Activated gamma-delta T cell (primary cell): ENCODE results near the gene KLHL3.

Experiments used
- DNase-seq: peaks from one replicate; lab custom pipeline; 2025; lab: John Stamatoyannopoulos, UW

KLHL3 gene

DNA sequence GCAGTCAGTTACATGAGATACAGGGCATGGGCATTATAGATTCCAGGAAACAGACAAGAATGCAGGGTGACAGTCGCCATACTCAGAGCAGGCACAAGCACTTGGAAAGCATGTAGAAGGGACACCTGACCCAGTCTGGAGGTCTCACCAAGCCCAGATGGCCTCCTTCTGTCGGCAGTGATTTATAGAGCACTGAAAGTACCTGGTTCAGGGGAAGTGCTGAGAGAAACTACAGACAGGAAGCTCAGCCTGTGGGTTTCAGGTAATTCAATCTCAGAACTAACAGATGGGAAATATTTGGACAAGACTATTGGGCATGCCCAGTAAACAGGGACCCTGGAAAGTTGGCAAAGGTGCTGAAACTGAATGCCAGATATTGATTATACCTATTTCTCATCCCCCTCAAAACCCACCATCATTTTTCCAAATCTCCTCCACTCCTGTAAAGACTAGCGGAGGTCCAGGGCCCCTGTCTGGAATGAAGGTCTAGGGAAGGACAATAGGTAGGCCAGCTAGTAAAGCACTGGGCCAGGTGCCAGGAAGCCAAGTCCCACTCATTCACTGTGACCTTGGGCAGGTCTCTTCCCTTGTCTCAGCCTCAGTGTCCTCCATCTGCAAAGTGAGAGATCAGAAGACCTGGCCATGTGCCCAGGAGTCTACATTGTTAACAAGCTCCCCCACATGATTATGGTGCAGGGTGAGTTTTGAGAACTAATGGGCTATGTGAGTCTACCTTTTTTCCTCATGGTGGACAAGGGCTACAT, 26.9 kb downstream of the KLHL3 start:
- DNase-seq: no peak

DNA sequence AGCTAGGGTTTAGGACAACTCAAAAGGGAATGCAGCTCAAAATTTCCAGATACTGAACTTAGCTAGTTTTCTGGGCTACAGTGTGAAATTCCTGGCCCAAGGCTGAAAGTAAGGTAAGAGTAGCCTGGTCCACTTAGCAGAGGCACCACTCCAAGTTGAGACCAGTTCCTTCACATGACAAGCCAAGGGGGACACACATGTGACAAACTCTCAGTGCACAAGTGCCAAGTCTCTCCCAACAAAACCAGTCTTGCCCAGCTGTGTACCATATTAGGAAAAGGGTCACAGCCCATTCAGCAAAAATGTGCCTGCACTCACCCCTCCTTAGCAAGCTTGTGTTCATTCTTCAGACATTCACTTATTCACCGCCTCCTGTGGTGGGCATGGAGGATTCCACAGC, 27.8 kb downstream of the KLHL3 start:
- DNase-seq: no peak

DNA sequence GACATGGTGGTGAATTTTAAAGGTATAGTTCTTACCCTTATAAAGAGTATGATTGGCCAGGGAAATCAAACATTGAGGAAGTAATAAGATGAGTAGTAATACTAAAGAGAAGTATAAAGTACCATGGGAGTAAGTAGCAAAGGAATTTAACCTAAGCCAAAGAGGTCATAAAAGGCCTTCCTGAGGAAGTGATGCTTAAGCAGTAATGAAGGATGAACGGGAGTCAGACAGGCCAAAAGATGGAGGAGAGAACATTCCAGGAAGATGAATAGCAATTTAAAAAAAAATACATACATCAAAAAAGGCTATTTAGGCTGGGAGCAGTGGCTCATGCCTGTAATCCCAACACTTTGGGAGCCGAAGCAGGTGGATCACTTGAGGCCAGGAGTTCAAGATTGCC, 29.0 kb downstream of the KLHL3 start:
- DNase-seq: no peak

DNA sequence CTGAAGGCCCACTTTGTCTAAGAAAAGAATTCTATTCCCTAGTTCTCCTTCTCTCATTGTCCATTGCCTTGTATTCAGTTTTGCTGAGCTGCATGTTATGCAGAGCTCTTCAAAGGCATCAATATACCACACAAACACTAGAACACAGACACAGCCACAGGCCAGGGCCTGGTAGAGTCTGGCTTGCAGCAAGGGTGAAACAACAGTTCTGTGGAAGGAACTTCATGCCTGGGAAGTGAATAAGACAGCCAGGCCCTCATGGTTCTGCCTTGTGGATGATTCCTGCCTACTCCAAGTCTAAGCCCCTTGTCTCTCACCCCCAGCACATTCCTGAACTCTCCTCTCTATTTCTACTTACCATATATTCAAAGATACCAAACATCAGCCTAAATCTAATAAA, 30.8 kb downstream of the KLHL3 start:
- DNase-seq: no peak

DNA sequence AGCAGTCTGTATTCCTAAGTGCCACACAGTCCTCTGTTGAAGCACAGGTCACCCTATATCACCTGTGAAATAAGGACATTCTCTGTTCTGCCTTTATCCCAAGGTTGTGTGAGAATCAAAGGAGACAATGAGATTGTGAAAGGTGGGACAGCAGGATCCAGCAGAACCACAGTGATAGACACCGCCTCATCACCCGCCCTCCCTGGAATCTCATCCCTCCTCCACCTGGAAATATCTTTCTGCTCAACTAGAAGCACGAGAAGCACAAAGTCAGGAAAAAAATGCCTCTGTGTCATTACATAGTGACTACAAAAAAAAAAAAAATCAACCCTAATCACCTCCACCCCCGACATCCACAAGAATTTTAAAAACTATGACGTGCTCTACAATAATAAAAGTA, 32.3 kb downstream of the KLHL3 start:
- no peak for DNase-seq

DNA sequence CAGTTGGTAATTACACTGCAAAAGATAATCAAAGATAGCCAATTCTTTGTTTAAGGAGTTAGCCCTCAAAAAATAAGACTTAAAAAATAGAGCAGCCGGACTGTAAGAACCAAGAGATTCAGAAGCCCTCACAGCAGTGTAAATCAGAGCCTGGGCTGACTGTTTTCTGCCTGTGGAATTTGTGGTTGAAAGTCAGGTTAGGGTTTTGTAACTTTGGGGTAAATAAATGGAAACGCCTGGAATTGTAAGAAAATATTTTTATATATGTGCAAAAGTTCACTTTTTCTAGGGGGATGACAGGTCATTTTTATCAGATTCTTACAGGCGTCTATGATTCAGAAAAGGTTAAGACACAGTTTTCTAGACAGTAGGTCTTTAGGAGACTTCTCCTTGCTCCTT, 35.6 kb downstream of the KLHL3 start:
- no peak for DNase-seq

DNA sequence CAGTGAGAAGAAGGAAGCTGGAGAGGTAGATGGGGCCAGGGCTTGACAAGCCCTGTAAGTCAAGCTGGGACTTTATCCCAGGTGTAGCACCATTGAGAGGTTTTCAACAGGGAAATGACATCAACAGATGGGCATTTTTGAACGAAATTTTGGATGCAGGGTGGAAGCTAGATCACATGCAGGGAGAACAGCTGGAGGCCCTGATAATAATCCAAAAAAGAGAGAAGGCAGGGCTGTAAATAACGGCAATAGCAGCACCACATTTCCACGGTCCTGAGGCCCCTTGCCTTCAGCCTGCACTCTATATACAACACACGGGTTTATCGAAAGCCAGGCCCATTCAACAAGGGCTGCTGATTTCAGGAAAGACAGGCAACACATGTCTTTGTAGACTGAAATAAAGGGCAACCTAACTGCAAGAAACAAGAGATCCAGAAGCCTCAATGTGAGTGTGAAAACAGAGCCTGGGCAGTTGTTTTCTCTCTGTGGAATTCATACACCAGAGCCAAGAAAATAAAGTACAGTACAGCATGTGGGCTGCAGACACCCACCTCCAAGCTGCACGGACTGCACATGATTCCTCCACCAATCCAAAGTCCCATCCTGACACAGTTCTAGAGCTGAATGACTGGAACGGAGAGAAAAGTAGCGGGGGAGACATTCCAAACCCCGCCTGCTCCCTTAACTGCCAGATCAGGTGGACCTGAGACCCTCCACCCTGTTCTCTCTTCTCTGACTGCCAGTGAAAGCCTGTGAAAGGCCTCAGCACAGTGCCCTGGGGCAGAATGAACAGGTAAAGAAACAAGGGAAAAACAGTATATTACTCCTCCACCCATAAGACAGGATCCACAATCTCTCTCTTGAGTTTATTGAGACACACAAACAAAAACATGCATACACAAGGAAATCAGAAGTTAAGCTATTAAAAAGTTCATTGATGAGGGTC, 36.3 kb downstream of the KLHL3 start:
- DNase-seq: no peak

DNA sequence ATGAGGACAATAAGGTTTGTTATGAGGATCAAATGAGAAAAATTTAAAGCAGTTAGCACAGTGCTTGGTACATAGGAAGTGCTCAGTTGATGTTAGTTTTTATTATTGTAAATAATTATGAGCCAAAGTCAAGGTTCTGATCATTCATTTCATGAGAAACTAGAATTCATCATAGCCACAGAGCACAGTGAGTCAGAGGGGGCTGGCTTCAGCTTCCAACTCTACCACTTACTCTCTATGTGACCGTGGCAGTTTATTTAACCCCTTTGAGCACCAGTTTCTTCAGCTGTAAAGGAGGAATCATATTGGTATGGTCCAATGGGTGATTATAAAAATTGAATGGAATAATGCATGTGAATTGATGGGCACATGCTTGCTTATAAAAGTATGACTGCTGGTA, 39.4 kb downstream of the KLHL3 start:
- DNase-seq: no peak

DNA sequence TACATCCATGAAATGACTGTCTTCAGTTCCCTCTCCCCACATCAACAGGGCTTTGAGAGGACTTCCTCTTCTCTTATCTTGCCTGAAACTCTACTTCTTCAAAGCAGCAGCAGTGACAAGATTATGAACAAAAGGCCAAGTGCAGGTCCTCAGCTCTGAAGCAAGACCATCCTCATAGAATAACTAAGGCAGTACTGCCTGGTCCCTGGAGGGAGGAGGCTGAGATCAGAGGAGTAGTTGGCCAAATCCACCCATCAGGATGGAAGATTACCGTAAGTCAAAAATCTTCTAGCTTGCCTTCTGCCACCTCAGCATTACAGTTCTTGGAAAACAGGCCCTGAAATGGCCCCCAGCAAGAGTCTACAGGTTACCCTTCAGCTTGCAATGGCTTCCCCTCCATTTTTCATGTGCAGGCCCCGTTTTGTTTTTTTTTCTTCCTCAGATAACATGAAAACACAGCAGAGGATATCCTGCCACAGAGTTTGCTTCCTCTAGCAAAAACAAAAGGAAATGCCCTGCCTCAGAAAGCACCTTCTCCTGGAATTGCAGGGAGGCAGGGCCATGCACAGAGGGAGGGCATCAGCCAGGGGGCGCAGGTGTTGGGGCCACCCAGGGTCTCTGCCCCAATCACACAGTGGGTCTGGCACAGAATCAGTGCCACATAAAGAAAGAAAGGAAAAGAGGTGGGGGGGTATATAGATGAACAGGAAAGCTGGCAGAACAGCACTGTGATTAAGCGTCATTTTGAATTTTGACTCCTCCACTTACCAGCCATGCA, 40.0 kb downstream of the KLHL3 start:
- no peak for DNase-seq

DNA sequence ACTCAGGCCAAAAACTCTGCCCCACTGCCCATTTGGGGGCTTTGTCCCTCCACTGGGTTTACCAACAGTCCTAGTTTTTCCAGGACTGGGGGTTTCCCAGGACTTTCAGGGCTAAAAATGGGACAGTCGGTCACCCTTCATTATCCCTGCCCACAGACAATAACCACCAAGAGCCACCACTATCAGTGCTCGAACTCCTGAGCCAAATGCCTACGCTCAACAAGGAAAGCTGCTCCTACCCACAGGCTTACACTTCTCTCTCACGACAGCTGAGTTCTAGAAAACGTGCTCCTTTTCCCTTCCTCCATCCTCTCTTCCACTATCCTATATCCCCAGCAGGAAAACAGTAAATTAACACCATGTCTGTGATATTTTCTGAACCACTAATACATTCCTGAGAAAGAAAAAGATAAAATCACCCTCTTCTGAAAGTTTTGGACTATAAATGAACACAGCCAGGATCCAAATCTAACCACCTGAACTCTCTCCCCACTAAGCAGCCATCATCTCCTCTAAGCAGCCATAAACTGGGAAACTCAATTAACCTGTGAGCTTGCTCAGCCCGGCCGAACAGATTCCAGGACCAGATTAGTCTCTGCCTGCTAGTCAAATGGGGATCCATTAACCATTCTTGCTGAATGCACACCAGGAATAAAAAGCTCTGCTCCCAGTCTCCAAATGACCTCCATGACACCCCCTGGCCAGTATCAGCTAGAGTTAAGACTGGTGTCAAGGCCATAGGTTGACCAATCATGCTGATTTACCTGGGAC, 41.8 kb downstream of the KLHL3 start:
- no peak for DNase-seq

DNA sequence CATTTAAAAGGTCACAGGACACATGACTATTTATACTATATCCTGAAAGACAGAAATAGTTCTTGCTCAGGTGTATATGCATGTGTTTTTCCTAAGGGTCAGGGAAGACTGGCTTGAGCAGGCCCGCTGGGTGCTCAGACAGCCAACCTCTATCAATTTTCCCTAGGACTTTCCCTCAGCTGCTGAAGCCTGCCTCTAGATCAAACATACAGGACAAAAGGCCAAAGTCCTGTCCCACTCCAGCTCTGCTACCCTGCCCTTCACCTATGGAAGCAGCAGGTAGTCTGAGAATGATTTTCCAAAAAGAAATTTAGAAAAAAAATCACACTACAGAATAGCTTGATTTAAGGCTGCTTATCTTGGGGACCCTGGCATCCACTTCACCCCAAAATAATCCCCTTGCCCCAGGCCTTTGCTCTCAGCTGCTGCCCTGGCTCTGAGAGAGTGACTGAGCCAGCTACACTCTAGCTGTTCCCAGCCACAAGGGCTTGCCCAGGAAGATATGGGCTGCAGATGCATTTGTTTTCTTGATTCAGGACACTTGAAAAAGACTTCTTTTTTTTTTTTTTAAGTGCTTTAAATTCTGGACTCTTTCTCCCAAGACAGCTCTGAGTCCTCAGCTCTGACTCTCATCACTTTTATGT, 42.5 kb downstream of the KLHL3 start:
- no peak for DNase-seq

DNA sequence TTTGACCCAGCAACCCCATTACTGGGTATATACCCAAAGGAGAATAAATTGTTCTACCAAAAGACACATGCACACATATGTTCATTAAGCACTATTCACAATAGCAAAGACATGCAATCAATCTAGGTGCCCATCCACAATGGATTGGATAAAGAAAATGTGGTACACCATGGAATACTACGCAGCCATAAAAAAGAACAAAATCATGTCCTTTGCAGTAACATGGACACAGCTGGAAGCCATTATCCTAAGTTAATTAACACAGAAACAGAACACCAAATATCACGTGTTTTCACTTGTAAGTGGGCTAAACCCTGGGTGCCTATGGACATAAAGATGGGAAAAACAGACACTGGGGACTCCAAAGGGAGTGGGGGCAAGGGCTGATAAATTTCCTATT, 46.6 kb downstream of the KLHL3 start:
- DNase-seq: no peak

DNA sequence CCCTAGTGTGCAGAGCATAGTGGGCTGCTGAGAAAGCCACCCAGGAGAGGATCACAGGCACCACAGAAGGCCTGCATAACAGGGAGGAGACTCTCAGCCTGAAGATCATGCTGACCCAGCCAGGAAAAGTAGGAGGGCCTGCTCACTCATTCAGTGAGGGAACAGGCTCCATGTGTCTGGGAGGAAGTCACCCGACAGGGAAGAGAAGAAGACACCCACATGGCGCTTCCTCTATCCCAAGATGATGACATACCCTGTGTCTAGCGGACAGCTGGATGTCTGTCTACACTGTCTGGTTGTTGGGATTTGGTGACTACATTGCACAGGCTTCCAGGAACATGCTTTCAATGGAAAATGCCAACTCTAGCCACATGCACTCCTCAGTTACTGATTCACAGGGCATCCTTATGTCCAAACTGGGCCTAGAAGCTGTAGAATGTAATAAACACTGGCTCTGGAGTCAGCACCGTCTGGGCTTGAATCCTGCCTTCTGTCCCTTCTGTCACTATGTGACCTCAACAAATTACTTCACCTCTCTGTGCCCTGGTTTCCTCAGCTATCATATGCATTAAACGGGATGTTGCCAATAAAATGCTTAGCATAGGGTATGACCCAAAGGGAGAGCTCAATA, 47.6 kb downstream of the KLHL3 start:
- no peak for DNase-seq

DNA sequence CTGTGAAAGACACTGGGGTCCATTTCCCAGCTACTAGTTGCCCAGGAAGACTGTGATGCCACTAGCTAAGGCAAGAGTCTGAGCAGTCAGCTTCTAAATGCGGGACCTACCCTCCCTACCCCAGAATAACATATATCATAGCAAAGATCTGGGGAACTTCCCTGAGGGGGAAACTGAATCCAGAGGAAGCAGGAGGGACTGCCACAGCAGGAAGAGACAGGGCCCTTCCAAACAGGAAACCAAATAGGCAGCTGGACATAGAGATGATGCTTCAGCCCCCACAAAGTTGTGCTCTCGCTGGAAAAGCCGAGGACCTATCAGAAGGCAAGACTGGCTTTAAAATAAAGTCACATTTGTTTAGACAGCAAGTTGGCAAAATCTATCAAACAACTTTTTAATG, 51.1 kb downstream of the KLHL3 start:
- DNase-seq: no peak

DNA sequence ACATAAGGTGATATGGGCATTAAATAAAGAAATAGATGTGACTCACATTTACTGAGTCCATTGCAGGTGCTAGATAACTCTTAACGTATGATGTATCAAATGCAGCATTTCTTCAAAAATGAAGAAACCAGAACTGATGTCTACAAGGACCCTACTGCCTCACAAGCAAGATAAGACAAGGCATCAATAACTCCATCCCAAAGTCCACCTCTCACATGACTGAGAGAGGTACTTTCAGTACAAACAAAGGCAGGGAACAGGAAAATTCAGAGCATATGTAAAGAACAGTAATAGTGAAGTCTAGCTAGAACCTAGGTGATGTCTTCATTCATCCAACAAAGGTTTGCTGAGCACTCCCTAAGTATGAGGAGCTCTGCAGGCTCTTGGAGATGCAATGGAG, 54.7 kb downstream of the KLHL3 start:
- no peak for DNase-seq

DNA sequence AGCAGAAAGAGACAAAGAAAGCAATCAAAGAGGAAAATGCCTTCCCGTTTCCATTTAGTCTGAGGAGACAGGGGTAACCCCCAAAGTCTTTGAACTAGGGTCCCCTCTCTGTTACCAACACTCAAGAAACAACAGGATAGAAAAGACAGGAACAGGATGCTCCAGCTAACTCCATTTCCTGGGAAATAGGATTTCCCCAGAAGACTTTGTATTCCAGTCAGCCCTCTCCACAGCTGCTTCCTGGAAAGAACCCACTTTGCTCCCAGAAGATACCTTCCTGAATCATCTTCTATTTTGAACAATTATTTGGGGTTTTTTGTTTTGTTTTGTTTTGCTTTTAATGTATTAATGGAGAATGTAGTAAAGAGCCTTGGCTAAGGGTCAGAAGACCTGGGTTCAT, 56.0 kb downstream of the KLHL3 start:
- DNase-seq: no peak

DNA sequence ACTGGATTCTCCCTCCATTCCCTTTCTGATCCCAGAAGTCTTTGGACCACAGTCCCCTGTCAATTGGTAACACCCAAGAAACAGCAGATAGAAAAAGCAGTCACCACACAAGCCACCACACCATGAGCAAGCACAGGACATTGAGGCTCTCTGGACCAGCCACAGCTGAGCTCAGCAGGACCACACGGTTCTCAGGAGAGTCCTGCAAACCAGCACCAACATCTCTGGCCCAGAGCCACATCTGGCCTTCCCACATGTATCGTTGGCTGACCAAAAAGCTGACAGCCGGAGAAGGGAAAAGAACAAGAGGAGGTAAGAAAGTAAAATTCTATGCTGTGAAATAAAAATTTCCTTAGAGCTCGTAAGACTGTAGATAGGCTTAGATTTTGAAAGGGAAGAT, 56.7 kb downstream of the KLHL3 start:
- no peak for DNase-seq

DNA sequence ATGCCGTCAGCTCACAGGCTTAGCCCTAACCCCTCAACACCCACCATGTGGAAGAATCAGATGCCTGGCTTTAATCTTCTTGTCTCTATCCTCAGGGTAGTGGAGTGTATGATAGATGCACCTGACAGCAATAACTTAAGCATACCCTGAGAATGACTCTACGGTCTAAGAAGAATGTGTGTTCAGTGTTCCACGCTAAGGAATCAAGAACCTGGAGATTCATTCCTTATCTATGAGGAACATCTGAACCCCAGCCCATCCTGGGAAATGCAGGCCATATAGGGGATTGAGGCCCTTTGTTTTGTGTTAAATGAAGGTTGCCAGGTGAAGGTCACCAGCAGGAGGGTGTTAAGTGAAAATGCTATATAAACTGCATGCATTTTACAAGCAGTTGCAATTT, 63.0 kb downstream of the KLHL3 start:
- DNase-seq: no peak

DNA sequence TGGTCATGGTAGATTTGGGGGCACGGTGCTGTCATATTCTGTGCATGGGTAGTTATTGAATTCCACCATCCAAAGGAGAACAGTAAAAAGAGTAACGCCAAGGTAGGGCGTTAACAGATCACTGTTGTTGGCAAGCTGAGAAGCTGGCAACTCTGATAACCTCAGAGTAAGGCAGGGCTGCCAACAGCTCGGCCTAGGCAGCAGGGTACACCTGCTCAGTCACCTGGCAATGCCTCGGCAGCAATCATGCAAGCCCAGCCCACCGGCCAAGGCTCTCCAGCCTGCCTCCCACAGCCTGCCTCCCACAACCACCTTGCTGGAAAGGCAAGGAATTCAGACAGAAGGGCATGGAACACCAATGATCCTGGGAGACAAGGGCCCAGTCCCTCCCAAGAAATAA, 63.9 kb downstream of the KLHL3 start:
- DNase-seq: no peak

DNA sequence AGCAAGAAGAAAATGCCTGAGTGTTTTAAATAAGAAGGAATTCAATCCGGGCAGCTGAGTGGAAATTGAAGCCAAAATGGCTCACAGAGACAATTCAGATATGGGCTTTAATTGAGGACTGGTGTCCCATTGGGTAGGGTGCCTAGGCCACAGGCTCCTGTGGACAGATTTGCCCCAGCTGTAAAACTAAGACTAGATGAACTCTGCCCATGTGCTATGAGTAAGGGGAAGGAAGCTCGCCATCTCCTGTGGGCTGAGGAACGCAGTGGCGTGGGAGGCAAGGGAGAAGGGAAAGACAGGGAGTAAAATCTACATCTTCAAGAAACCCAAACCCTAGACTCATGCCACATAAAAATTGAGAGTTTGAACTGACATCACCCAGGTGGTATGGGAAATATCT, 66.1 kb downstream of the KLHL3 start:
- no peak for DNase-seq

DNA sequence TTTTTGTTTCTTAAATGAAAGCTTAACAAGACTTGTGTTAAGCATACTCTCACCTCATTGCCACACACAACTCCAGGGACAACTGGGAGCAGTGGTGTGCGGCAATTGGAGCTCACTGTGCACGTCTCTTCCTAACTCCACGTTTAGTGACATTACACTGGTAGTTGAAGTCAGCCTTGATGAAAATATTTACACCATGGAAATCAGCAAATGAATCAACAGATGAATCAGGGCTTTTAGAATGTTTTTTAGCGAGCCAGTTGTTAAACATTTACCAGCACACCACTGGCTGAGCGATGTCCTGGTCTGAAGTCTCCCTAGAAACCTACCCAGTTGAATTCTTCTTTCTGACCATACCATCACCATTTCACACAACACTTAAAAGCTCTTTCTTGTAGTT, 67.3 kb downstream of the KLHL3 start:
- DNase-seq: no peak
